ENCODE data around the gene CCDC91. TPM values are rescaled to one million over a fixed set of nuclear protein-coding genes. Genes with fewer than 3 reads are reported as not detected.

Gene CCDC91
- total RNA-seq, 1 donor from 2014 or later, result 11.8 TPM

GRCh38 chr12:28177905-28178304, 12.4 kb upstream of the CCDC91 start:
- TF ChIP-seq CTCF (conservative IDR thresholded peaks at IDR 0.05; ENCODE audit: low read depth, low read length), result no peak
- no peak for DNase-seq (ENCODE audit: low read depth)
- H3K4me3 ChIP-seq (ENCODE audit: low read depth, low read length), result no peak overlapping the region

- DNase-seq (ENCODE audit: low read depth), result no peak
- no peak overlapping the region for H3K4me3 ChIP-seq (ENCODE audit: low read depth, low read length)
- TF ChIP-seq CTCF (conservative IDR thresholded peaks at IDR 0.05; ENCODE audit: low read depth, low read length), result no peak
Measured at GRCh38 chr12:28178775-28179174, 11.5 kb upstream of the CCDC91 start.

- DNase-seq (ENCODE audit: low read depth), result no peak
- H3K4me3 ChIP-seq (ENCODE audit: low read depth, low read length), result no peak overlapping the region
- no peak for TF ChIP-seq CTCF (conservative IDR thresholded peaks at IDR 0.05; ENCODE audit: low read depth, low read length)
Measured at GRCh38 chr12:28180786-28181185, 9.5 kb upstream of the CCDC91 start.

GRCh38 chr12:28184375-28184774, 5.9 kb upstream of the CCDC91 start:
- no peak overlapping the region for H3K4me3 ChIP-seq (ENCODE audit: low read depth, low read length)
- no peak for DNase-seq (ENCODE audit: low read depth)
- TF ChIP-seq CTCF (conservative IDR thresholded peaks at IDR 0.05; ENCODE audit: low read depth, low read length), result no peak

GRCh38 chr12:28186500-28186899, 3.8 kb upstream of the CCDC91 start:
- DNase-seq (ENCODE audit: low read depth), result no peak
- no peak for TF ChIP-seq CTCF (conservative IDR thresholded peaks at IDR 0.05; ENCODE audit: low read depth, low read length)
- no peak overlapping the region for H3K4me3 ChIP-seq (ENCODE audit: low read depth, low read length)

- peak overlapping the region; percentile 90 for H3K4me3 ChIP-seq (ENCODE audit: low read depth, low read length)
- no peak for TF ChIP-seq CTCF (conservative IDR thresholded peaks at IDR 0.05; ENCODE audit: low read depth, low read length)
- DNase-seq (ENCODE audit: low read depth), result no peak
Measured at GRCh38 chr12:28189784-28190320, 404 bp upstream of the CCDC91 start.
